Amniotic stem cell (primary cell): ENCODE measurements around the gene ATXN10.

Experiments
- DNase-seq: peaks from one replicate; lab custom pipeline; 2025; lab: John Stamatoyannopoulos, UW

ATXN10 gene

DNA sequence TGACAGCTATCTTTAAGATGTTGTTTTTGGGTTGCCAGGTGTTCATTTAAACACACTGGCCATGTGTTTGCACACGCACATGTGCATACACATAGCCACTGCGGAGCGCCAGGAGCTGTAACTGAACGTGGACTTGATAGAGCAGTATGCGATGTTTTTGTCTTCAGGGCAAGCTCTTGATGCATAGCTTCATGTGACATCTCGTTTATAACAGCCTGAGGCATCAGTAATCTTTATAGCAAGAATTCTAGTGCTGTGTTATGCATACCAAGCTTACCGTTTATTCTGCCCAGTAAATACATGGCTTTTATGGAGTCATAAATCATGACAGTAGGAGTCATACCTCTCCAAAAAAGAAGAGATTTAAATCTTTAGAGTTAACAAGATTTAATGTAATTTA lies 87.0 kb downstream of the ATXN10 start:
- DNase-seq: no peak

DNA sequence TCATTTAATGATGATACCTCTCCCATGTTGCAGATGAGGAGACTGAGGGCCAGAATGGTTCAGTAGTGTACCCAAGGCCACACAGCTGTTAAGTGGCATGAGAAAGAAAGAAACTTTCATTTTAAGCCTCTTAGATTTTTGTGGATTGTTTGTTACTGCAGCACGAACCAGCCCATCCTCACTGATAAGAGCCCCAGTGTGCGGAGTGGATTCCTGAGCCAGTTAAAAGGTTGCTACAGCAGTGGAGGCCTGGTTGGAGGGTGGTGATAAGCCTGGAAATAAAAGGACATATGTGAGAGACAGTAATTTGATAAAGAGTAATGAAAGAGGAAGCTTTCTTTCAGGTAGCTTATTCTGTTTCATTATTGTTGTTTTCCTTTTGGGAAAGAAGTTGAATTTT lies 89.0 kb downstream of the ATXN10 start:
- no peak for DNase-seq

DNA sequence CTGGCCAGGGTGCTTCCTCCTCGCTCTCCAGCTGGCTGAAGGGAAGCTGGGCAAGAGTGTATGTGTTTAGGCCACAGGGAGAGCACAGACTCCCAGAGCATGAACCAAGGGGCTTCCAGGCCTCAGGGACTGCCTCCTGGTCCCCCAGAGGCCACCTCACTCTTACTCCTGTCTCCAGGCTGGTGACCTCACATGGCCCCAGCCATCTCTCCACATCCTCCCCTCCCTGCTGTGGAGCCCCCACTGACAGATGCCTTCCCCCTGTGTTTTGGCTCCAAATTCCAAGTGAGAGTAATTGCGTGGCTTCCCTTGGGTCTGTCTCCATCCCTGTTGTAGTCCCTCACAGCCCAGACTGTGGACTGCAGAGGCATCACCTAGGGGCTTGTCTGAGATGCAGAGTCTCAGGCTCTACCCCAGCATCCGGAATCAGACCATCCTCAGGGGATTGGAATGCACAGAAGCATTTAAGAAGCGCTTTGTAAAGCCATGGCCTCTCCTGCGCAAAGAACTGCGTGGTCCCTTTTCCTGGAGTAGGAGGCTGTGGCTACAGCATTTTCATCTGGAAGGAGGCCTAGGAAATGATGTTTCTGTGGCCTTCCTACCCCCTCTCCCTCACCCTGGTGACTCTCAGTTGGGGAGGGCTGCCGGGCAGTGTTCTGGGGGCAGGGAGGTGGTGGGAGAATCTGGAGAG lies 91.1 kb downstream of the ATXN10 start:
- no peak for DNase-seq

DNA sequence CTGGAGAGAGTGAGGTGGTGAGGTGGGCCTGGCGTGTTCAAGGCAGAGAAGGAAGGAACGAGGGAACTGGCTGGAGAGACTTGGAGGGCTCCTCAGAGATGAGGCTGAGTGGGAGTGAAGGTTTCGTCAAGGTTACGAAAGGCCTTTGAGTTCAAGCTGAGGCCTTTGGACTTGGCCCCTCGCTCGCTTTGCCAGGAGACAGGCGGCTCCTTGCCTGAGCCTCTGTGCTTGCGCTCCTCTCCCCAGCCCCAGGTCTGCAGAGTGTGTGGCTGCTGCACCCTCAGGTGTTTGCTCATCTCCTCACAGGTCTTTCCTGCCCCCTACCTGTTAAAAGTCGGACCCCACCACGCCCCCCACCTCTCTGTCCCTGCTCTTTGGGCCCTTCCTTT lies 91.6 kb downstream of the ATXN10 start:
- no peak for DNase-seq

DNA sequence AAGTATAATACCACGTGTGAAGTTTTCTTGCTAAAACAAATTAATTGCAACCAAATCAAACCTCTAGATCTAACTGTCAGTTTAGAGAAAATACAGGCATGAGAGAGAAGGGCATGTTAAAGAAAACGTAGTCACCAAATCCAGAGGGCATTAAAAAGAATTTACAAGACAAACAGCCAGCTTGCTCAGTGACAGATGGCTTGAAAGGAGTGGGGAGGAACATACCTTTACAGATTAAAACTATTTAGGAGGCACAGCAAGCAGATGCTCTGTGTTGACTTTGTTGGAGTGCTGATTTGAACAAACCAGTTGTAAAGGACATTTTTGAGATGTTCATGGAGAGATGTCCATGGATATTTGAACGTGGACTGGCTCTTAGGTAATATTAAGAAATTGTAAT lies 96.9 kb downstream of the ATXN10 start:
- no peak for DNase-seq

DNA sequence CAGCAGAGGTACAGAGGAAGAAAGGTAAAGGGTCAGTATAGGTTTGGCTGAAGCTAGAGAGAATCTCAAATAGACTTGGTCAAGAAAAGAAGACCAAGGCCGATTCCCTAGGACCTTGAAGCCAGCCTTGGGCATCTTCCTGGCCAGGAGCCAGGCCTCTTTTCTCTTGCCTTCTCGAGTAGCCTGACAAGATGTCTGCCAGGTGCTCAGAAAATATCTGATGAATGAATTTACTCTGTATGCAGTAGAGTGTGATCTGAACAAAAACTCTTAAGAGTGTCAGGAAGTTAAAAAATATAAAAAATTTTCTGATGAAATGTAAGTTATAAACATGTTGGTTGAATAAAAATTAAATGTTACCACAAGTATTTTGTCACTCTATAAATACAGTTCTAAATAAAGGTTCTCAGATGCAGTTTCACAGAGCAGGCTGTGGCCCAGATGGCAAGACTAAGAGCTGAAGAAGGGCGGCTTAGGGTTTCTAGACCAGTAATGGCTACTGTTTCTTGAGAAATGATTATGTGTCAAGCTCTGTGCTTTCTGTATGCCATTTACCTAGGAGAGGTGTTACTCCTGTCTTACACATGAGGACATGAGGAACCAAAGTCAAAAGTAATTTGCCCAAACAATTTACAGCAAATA lies 98.1 kb downstream of the ATXN10 start:
- DNase-seq: no peak

DNA sequence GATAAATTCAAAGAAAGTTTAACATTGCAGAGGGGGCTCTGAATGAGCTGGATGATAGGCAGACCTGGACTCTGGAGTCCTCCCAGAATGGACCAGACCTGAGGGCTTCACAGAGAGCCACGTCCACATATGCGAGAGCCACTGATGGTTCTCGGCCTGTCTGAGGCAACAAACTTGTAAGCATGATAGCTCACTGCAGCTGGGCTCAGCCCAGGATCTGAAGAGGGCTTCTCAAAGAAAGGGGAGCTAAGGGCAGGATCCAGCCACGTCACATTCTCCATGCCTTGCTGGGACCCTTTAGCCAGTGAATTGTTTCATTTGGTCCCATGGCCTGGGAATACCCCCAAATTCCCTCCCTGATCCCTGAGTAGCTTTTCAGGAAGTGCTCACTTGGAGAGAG lies 98.9 kb downstream of the ATXN10 start:
- DNase-seq: no peak

DNA sequence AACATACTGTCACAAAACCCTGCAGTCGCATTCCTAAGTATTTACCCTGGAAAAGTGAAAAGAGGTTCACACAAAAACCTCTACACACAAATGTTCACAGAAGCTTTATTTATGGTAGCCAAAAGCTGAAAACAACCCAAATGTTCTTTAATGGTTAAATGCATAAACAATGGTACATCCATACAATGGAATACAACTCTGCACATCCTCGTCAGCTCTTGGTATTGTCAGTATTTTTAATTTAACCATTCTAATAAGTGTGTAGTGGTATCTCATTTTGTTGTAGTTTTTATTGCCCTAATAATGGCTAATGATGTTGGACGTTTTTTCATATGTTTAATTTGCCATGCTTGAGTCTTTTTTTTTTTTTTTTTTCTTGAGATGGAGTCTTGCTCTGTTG lies 99.4 kb downstream of the ATXN10 start:
- DNase-seq: no peak

DNA sequence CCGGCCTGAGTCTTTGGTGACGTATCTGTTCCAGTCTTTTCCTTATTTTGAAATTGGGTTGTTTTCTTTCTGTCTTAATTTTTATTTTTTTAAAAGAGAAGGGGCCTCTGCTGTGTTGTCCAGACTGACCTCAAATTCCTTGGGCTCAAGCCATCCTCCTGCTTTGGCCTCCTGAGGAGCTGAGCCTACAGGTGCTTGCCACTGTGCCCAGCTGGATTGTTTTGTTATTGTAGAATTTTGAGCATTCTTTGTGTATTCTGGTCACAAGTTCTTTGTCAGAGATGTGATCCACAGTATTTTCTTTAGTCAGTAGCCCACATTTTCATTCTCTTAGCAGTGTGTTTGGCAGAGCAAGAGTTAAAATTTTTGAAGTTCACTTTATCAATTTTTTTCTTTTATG lies 100.1 kb downstream of the ATXN10 start:
- DNase-seq: no peak

DNA sequence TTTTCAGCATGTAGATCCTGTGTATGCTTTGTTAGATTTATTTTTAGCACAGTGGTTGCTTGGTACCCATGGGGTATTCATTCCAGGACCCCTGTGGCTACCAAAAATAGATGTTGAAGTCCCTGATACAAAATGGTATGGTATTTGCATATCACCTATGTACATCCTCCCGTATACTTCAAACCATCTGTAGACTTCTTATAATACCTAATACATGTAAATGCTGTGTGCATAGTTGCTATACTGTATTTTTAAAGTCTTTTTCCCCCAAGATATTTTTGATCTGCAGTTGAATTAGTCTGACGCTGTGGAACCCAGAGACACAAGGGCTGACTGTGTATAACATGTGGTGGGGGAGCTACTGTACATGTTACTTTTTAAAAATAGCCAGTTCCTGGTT lies 101.1 kb downstream of the ATXN10 start:
- no peak for DNase-seq

DNA sequence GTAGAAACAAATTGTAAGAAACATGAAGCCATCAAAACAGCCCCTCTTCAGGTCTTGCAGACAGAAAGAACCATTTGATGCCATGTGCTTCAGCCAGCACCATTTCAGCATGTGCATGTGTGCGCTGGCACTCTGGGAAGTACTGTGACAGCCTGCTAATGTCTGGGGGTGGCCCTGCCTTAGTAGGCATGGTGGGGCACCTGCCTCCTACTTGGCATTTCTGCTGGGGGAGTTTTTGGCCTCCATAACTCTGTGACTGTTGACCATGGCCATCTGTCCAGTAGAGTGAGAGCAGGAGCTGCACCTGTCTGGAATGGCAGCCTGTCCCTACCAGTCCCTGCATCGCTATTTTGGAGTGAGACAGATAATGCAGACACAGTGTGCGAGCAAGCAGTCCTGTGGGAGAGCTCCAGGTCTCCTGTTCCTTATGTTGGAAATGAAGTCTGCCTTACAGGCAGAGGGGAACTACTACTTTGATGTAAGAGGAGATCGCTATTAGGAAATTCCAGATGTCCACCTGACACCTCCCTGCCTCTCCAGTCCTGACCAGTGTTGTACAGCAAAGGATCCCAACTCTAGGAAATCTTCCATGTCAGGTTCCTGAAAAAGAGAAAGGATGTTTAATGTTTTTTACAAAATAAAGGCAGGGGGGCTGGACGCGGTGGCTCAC lies 102.5 kb downstream of the ATXN10 start:
- DNase-seq: no peak

DNA sequence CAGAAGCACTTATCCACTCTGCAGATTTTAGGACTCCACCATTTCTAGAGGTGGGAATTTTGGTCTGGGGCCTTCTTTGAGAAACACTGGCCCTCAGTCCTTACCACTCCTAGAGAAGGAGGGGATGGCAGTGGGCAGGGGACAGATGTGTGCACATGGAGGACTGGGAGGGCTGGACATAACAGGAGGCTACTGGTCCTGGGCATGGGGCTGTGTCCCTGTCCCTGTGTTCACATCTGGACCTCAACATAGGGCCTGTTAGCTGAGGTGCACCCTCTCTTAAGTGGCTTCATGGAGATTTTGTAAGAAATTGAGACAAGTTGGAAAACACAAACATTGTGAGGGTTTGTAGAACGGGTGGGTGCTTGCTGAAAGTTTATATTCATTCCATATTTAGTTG lies 103.4 kb downstream of the ATXN10 start:
- DNase-seq: no peak

DNA sequence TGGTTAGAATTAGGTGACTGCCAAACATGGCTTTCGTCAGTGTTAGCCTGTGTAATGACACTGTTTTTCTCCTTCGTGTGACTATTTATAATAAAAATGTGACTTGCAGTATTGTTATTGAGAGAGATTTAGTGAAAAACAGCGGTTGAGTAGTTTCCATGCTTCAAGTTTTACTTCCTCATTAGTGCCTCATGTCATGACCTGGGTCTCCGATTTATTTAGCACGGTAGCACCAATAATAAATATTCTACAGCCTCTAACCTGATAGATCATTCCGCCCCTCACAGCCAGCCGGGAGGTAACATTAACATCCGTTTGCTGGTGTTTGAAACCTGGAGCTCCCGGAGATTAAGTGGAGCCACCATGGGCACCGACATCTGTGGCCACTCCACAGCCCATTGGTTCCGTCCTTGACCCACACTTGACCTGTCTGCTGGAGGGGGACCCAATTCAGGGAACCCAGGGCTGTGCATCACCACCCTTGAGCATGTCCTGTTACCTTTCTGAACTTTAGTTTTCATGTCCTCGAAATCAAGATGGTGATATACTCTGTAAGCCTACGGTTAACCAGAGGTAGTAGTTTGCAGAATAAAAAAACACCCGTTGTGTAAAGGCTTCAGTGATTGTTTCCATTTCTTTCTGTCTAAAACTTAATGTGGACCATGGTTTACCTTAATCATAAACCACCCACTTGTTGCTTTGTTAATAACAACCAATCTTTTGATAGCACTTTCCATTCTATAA lies 104.1 kb downstream of the ATXN10 start:
- no peak for DNase-seq

DNA sequence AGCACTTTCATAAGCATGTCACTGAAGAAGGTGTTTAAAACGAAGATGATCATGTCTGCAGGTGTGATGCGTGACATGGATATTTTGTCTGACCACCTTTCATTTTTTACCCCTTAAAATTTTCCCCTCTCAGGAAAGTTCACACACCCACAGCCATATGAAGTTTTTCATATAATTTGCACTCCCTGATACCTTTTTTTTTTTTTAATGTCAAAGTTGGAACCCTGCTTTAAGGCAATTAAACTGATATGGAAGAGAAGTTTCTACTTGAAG lies 104.6 kb downstream of the ATXN10 start:
- DNase-seq: no peak

DNA sequence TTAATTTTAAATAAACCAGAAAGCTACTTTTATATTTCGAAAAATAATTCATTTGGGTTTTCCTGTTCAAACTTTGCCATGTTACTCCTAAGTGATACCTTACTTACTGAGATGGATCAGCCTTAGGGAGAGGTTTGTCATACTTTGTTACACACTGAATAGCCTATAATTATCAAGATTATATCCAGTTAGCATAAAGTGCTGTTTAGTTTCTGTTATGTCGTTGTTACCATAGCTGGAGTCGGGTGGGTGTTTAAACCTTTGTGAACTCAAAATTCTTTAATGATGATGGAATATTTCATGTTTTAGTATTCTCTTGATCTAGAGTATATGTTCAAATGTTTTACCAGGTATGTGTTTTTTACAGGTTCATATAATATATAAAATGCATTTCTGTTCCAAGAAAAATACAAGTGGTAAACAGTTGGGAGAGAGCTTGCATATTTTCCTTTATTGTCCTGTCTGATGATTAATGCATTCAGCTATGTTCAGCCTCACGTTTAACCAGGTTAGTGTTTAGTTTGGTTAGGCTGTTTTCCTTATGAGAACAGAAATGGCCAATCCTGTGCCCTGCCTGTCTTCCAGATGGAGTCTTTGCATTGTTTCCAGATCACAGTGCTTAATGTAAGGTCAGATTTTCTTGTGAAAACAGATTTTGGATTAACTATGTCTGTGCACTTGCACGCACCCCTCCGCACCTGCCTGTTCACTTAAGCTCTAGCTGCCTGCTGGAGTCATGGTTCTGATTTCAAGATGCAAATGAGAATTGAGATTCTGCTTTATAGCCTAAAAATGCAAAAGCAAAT lies 105.6 kb downstream of the ATXN10 start:
- DNase-seq: peak; percentile 29

DNA sequence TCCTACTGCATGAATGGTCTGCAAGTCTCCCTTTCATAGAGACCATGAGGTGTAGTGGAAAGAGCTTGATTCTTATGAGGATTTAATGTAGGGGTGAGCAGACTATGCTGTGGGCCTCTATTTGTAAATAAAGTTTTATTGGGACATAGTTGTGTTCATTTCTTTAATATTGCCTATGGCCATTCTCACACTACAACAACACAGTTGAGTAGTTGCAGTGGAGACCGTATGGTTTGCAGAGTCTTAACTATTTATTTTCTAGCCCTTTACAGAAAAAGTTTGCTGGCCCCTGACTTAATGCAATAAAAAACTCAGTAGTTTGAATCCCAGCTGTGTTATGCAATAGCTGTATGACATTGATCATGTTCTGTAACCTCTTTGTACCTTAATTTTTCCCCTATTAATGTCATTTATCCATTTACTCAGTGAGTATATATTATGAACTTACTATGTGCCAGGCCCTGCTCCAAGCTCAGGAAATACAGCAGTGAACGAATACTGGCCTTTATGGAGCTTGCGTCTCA lies 106.3 kb downstream of the ATXN10 start:
- DNase-seq: no peak

DNA sequence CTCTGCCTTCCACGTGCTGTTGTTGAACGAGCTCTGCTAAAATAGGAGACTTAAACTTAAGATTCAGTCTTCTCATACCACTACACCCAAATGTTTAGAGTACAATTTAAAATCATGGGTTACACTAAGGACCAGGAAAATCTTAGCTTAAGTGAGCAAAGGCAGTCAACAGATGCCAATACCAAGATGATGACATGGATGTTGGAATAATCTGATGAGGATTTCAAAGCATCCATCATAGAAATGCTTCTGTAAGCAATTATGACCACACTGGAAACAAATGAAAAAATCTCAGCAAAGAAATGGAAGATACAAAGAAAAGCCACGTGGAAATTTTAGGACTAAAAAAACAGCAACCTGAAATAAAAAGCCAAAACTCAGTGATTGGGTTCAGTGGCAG lies 109.8 kb downstream of the ATXN10 start:
- no peak for DNase-seq

DNA sequence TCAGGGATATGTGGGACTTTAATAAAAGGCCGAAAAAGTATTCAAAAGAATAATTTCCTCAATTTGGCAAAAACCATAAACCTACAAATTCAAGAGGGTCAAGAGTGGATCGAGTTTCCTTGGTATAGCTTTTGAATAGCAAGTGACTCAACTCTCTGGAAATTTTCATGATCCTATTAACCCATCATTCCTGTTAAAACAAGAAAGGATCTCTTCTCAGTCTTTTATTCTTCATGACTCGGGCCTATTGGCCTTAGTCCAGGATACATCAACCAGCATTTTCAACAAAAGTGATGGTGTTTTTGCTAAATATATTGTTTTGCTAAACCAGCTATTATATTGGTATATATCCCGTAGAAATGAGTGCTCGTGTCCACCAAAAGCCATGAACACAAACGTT lies 110.3 kb downstream of the ATXN10 start:
- DNase-seq: no peak

DNA sequence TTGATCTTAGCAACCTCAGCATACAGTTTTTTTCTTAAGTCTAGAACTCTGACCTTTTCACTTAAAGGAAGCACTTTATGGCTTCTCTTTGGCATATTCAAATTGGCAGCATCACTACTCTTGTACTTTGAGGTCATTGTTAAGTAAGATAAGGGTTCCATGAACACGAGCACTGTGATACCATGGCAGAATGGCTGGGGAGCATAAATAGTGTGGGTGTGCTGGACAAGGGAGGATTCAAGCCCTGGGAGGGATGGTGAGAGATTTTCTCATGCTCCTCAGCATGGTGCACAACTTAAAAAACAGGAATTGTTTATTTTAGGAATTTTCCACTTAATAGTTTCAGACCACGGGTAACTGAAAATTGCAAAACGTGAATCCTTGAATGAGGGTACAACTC lies 111.4 kb downstream of the ATXN10 start:
- no peak for DNase-seq

DNA sequence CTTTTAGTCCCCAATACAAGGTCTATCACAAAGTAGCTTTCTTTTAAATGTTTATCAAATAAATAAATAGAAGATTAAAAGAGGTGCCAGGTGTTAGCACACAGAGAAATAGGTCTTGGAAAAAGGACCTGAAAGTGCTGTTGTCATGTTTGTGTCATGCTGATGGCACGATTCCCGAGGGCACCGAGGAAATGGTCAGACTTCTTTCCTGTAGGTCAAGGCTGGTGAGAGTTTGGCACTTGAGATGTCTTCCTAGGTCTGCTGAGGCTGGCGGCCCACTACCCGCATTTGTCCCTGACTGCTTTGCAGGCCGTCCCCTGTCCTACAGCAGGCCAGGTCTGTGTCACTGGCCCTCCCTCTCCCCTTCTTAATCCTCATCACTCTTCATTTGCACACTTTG lies 112.1 kb downstream of the ATXN10 start:
- no peak for DNase-seq

DNA sequence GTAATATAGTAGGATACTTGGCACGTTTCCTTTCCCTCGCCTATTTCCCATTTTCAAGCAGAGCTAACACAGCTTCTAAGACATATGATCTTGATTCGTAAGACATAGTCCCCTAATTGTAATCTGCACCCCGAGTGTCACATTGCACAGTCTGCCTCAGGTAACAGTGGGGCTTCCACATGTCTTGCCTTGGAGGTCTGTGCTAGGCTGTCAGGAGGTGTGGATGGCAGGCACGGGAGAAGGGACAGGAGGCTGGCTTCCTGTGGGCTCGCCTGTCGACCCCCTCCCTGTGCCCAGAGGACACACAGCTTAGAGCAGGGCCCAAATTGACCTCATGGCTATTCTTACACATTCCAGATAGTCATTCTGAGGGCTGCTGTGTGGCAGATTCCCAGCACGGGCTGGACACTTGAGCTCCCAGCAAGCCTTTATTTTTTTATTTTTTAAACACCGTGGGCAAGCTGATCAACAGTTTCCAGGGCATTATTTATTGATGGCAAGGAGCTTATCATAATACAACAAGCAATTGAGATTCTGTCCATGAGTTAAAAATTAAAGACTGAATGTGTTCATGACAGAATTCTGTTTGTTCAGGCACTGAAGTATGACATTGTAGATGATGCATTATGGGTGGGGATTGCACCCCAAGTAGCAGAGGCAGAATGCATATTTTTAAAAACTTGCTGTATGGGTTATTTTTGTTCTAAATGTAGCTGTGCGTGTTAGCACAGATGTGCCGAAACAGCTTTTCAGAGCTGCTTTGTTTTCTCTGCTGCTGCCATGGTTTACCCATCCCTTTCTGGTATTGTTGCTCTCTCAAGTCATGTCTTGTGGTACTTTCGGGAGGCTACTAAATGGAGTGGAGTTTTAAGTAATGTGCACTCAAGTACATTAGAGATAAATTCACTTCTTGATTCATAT lies 113.0 kb downstream of the ATXN10 start:
- DNase-seq: no peak
